Astrocyte (in vitro differentiated cells and primary cell): ENCODE data around the gene PRM3. TPM values are rescaled to one million over a fixed set of nuclear protein-coding genes. Genes with fewer than 3 reads are reported as not detected.

Experiments
- DNase-seq: peaks from one replicate; pipeline ENCODE4 v3.0.0-alpha.2; 2010; ENCODE audit warnings: low read depth
- FAIRE-seq: peaks from 2 replicates; lab custom pipeline; 2011; peaks lifted over from hg19 to GRCh38; lab: Jason Lieb, UNC
- H2AFZ ChIP-seq: 2 replicates; pipeline ENCODE4 v1.6.0; 2012; ENCODE audit warnings: low read depth, low read length, inconsistent platforms
- H3K27ac ChIP-seq: 2 replicates; pipeline ENCODE4 v1.5.1; 2011; ENCODE audit warnings: low read depth, low read length, inconsistent platforms
- H3K27me3 ChIP-seq: 2 replicates; pipeline ENCODE4 v1.6.0; 2011; ENCODE audit warnings: low read length, inconsistent platforms; ENCODE audit not compliant: insufficient read depth
- H3K36me3 ChIP-seq: 2 replicates; pipeline ENCODE4 v1.5.1; 2011; ENCODE audit warnings: low read length, inconsistent platforms; ENCODE audit not compliant: insufficient read depth
- H3K4me1 ChIP-seq: 2 replicates; pipeline ENCODE4 v1.5.1; 2011; ENCODE audit warnings: low read length, inconsistent platforms; ENCODE audit not compliant: insufficient read depth
- H3K4me2 ChIP-seq: 2 replicates; pipeline ENCODE4 v1.6.0; 2012; ENCODE audit warnings: low read length, inconsistent platforms
- H3K4me3 ChIP-seq: 2 replicates; pipeline ENCODE4 v1.5.1; 2011; ENCODE audit warnings: low read depth, mild to moderate bottlenecking, low read length, inconsistent platforms; ENCODE audit not compliant: insufficient read depth
- H3K79me2 ChIP-seq: 2 replicates; pipeline ENCODE4 v1.6.0; 2012; ENCODE audit warnings: mild to moderate bottlenecking, low read length, inconsistent platforms; ENCODE audit not compliant: insufficient read depth
- H3K9ac ChIP-seq: 2 replicates; pipeline ENCODE4 v1.6.0; 2012; ENCODE audit warnings: mild to moderate bottlenecking, low read length, inconsistent platforms
- H3K9me3 ChIP-seq: 2 replicates; pipeline ENCODE4 v1.5.1; 2012; ENCODE audit warnings: low read depth, mild to moderate bottlenecking, low read length, inconsistent platforms; ENCODE audit not compliant: insufficient read depth
- H4K20me1 ChIP-seq: 2 replicates; pipeline ENCODE4 v1.6.0; 2012; ENCODE audit warnings: low read length, inconsistent platforms; ENCODE audit not compliant: insufficient read depth
- H3K27ac Mint-ChIP-seq: one replicate; pipeline ENCODE4 v1.8.0; 2021; ENCODE audit warnings: mild to moderate bottlenecking, mixed read lengths; ENCODE audit not compliant: unreplicated experiment
- H3K27me3 Mint-ChIP-seq: one replicate; pipeline ENCODE4 v1.8.0; 2021; ENCODE audit warnings: low read depth, mixed read lengths; ENCODE audit not compliant: unreplicated experiment
- H3K36me3 Mint-ChIP-seq: one replicate; pipeline ENCODE4 v1.8.0; 2021; ENCODE audit warnings: low read depth, mixed read lengths; ENCODE audit not compliant: unreplicated experiment
- H3K4me1 Mint-ChIP-seq: one replicate; pipeline ENCODE4 v1.8.0; 2021; ENCODE audit warnings: low read depth, mixed read lengths; ENCODE audit not compliant: unreplicated experiment
- H3K4me3 Mint-ChIP-seq: one replicate; pipeline ENCODE4 v1.8.0; 2021; ENCODE audit warnings: mild to moderate bottlenecking, moderate library complexity, mixed read lengths; ENCODE audit not compliant: unreplicated experiment
- H3K9me3 Mint-ChIP-seq: one replicate; pipeline ENCODE4 v1.8.0; 2021; ENCODE audit warnings: mild to moderate bottlenecking, mixed read lengths; ENCODE audit not compliant: unreplicated experiment
- EZH2 ChIP-seq: IDR thresholded peaks from 2 replicates; pipeline ENCODE4 v1.6.1; 2012; ENCODE audit warnings: mild to moderate bottlenecking, low read length, inconsistent platforms; ENCODE audit not compliant: insufficient read depth
- total RNA-seq: library from RNA; stranded (reverse); gene quantifications from 2 replicates; pipeline ENCODE4 v1.2.1, GENCODE V29; 2021
- TF ChIP-seq, protein P1 (sequence below): IDR thresholded peaks from 2 replicates; pipeline ENCODE4 v1.5.1; 2011; ENCODE audit warnings: low read depth, mild to moderate bottlenecking, inconsistent platforms, low read length, moderate library complexity; ENCODE audit not compliant: insufficient read depth

PRM3 gene
- total RNA-seq, 1 donor from 2014 or later = not detected

DNA sequence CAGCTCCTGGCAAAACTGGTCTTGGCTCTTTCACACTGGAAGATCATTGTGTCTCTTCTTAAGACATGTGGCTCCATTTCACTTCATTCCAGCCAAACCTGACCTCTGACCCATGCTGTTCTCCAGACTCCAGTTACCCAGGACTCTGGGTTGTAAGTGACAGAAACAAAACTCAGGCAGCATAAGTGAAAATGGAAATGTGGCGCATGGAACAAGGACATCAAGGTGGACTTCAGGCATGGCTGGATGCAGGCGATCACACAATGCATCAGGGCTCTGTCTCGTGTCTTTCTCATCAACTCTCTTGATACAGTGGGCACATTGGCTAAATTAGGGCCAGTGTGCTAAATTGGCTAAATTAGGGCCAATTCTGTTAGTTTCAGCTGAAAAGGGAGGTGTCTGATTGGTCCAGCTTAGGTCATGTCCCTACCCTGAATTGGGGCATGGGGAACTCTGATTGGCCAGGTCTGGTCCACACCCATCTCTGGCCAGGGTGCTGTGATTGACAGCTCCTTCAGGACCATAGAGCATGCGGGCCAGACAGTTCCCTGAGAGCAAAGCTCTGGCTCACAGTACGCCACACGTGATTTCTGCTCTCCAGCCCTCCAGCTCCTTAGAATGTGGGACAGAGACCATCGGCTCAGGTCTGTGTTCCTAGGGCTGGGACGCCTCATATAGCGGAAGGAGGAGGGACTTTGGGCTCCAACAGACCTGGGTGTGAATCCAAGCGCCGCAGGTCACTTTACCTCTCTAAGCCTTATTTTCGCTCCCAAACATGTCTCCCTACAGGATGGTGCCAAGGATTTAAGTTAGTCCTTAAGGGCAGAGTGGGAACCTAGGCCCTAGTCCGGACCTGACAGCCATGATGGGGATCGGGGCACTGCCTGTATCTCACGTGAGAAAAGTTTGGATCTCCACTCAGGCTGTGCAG, 34.9 kb downstream of the PRM3 start:
- H2AFZ ChIP-seq = no peak overlapping the region
- H3K79me2 ChIP-seq = no peaks in the 10 kb centered on the region
- H3K4me3 ChIP-seq = no peak overlapping the region
- H3K27me3 ChIP-seq = peaks cover 2% of the 10 kb centered on the region
- H3K9ac ChIP-seq = no peak overlapping the region
- Mint-ChIP-seq H3K36me3 (no peaks in the 10 kb centered on the region), H3K4me1 (no peaks in the 10 kb centered on the region), H3K4me3 (no peak overlapping the region), H3K27me3 (peaks cover 2% of the 10 kb centered on the region), H3K27ac (no peak overlapping the region), H3K9me3 (no peaks in the 10 kb centered on the region)
- no peak overlapping the region for H3K27ac ChIP-seq
- H3K4me2 ChIP-seq = no peak overlapping the region
- H3K4me1 ChIP-seq = no peaks in the 10 kb centered on the region
- FAIRE-seq (no peak), DNase-seq (no peak)
- TF ChIP-seq EZH2 = no peak
- TF ChIP-seq, protein P1, sequence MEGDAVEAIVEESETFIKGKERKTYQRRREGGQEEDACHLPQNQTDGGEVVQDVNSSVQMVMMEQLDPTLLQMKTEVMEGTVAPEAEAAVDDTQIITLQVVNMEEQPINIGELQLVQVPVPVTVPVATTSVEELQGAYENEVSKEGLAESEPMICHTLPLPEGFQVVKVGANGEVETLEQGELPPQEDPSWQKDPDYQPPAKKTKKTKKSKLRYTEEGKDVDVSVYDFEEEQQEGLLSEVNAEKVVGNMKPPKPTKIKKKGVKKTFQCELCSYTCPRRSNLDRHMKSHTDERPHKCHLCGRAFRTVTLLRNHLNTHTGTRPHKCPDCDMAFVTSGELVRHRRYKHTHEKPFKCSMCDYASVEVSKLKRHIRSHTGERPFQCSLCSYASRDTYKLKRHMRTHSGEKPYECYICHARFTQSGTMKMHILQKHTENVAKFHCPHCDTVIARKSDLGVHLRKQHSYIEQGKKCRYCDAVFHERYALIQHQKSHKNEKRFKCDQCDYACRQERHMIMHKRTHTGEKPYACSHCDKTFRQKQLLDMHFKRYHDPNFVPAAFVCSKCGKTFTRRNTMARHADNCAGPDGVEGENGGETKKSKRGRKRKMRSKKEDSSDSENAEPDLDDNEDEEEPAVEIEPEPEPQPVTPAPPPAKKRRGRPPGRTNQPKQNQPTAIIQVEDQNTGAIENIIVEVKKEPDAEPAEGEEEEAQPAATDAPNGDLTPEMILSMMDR = no peak
- H3K36me3 ChIP-seq = no peaks in the 10 kb centered on the region
- no peaks in the 10 kb centered on the region for H4K20me1 ChIP-seq
- no peaks in the 10 kb centered on the region for H3K9me3 ChIP-seq

DNA sequence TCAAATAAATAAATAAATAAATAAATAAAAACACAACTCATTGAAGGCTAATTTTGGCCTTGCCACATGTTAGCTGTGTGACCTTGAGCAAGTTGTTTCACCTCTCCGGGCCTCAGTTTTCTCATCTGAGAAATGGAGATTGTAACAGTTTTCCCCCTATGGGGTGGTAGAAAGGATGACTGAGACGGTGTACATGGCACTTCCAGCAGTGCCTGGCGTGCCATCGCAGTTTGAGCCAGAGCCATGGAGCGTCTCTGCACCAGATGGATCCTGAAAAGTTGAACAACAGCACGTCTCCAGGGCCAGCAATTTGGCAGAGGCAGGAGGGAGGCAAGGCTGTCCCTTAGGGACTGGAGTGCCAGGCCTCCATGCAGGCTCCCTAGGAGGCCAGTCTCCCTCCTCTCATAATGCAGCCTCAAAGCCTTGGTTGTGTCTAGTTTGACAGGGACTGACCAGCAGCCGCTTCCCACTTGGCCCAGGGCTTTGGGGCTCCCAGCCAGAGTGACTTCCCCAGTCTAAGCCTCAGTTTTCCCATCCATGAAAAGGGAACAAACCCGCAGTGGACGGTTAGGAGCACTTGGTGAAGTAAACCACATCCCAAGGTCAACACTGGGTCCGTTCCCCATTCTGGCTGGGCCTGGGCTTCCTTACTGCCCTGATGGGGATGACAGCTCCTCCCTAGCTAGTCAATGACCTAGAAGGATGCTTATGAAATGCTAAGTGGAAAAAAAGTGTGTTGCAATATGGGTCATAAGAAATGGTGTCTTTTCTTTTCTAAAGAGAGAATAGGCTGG, 36.8 kb downstream of the PRM3 start:
- H3K36me3 Mint-ChIP-seq = no peaks in the 10 kb centered on the region
- H4K20me1 ChIP-seq = no peaks in the 10 kb centered on the region
- no peaks in the 10 kb centered on the region for H3K79me2 ChIP-seq
- FAIRE-seq = no peak
- no peak overlapping the region for H3K4me2 ChIP-seq
- peaks cover 4% of the 10 kb centered on the region for H3K27me3 Mint-ChIP-seq
- H3K27ac Mint-ChIP-seq = no peak overlapping the region
- no peak for DNase-seq
- H3K9ac ChIP-seq = no peak overlapping the region
- no peaks in the 10 kb centered on the region for H3K36me3 ChIP-seq
- no peak overlapping the region for H2AFZ ChIP-seq
- no peak overlapping the region for H3K4me3 ChIP-seq
- H3K27ac ChIP-seq = no peak overlapping the region
- H3K4me3 Mint-ChIP-seq = no peak overlapping the region
- H3K4me1 ChIP-seq = no peaks in the 10 kb centered on the region
- H3K27me3 ChIP-seq = no peaks in the 10 kb centered on the region
- no peaks in the 10 kb centered on the region for H3K4me1 Mint-ChIP-seq
- TF ChIP-seq, protein P1 = no peak
- TF ChIP-seq EZH2 = no peak
- no peaks in the 10 kb centered on the region for H3K9me3 ChIP-seq
- no peaks in the 10 kb centered on the region for H3K9me3 Mint-ChIP-seq
